SIG-M5 treated with dmso at 0.1 percent for 504 hours (cell line): Measurements from ENCODE around the gene ARHGAP21.

Source experiments
- DNase-seq: peaks from one replicate; lab custom pipeline; 2025; ENCODE audit not compliant: unreplicated experiment; lab: John Stamatoyannopoulos, UW

The ARHGAP21 gene

GRCh38 chr10:24542314-24543270 is 181.1 kb downstream of the ARHGAP21 start:
- DNase-seq, result no peak

DNA sequence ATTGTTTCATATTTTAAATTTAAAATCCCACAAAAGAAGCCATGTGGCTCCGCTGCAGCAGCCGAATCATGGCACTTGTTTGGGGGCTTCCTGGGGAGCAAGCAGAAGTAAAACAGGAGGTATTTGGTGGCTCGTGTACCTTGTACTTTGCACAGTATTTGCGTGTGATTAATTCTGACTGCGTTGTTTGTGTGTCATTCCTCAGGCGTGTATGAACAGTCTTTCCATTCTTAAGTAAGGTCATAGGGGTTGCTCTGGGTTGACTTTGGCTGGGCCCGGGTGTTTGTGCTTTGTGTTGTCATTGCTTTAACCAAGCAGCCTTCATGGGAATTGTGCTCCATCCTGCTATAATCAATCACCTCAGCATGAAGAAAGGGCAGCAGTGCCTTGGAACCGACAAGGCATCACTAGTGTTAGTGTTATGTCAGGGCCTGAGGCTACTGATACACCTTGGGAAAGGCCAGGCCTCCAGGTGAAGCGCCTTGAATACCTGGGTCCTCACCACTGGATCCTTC is 182.4 kb downstream of the ARHGAP21 start:
- DNase-seq, result no peak

GRCh38 chr10:24536636-24537035 is 187.1 kb downstream of the ARHGAP21 start:
- no peak for DNase-seq

GRCh38 chr10:24533981-24534380 is 189.7 kb downstream of the ARHGAP21 start:
- no peak for DNase-seq
